ENCODE data around the gene PDHX. TPM values are rescaled to one million over a fixed set of nuclear protein-coding genes. Genes with fewer than 3 reads are reported as not detected.

PDHX gene
- polyA plus RNA-seq, 2 donors = 13.6 to 13.7 TPM

GRCh38 chr11:34977089-34977912 lies 60.9 kb downstream of the PDHX start:
- 29 to 35% methylated on average over 6 of the region's 6 CpGs for WGBS, 2 donors
- Histone ChIP-seq H3K27me3 (ENCODE audit: control insufficient read depth in 1 of 2, insufficient read depth in 2 of 2, low read length in 2 of 2) (no peaks in the 10 kb centered on the region), H3K4me3 (ENCODE audit: low read depth in 1 of 2, low read length in 2 of 2) (no peak overlapping the region), H3K9me3 (ENCODE audit: control insufficient read depth in 2 of 2, insufficient read depth in 1 of 2, low read depth in 1 of 2, low read length in 1 of 2) (no peaks in the 10 kb centered on the region), H3K4me1 (ENCODE audit: control insufficient read depth in 2 of 2, insufficient read depth in 2 of 2, low read length in 1 of 2) (no peaks in the 10 kb centered on the region), H3K27ac (ENCODE audit: low read depth in 2 of 2, low read length in 1 of 2) (no peak overlapping the region), H3K36me3 (ENCODE audit: control insufficient read depth in 2 of 2, insufficient read depth in 2 of 2, low read length in 1 of 2) (peaks cover 0 to 3% of the 10 kb centered on the region in 2 donors)

- Histone ChIP-seq H3K27me3 (ENCODE audit: control insufficient read depth in 1 of 2, insufficient read depth in 2 of 2, low read length in 2 of 2) (no peaks in the 10 kb centered on the region), H3K9me3 (ENCODE audit: control insufficient read depth in 2 of 2, insufficient read depth in 1 of 2, low read depth in 1 of 2, low read length in 1 of 2) (no peaks in the 10 kb centered on the region), H3K4me3 (ENCODE audit: low read depth in 1 of 2, low read length in 2 of 2) (no peak overlapping the region), H3K4me1 (ENCODE audit: control insufficient read depth in 2 of 2, insufficient read depth in 2 of 2, low read length in 1 of 2) (no peaks in the 10 kb centered on the region), H3K36me3 (ENCODE audit: control insufficient read depth in 2 of 2, insufficient read depth in 2 of 2, low read length in 1 of 2) (peaks cover 0 to 3% of the 10 kb centered on the region in 2 donors), H3K27ac (ENCODE audit: low read depth in 2 of 2, low read length in 1 of 2) (no peak overlapping the region)
- whole genome bisulfite sequencing, 2 donors = 84 to 91% methylated on average over 7 of the region's 7 CpGs
Measured at GRCh38 chr11:34978236-34979191, 62.1 kb downstream of the PDHX start.

GRCh38 chr11:34984514-34984913 lies 68.1 kb downstream of the PDHX start:
- H3K27ac ChIP-seq (ENCODE audit: low read depth in 2 of 2, low read length in 1 of 2) = no peak overlapping the region
- peaks cover 0 to 3% of the 10 kb centered on the region in 2 donors for H3K36me3 ChIP-seq (ENCODE audit: control insufficient read depth in 2 of 2, insufficient read depth in 2 of 2, low read length in 1 of 2)
- H3K27me3 ChIP-seq (ENCODE audit: control insufficient read depth in 1 of 2, insufficient read depth in 2 of 2, low read length in 2 of 2) = no peaks in the 10 kb centered on the region
- H3K4me3 ChIP-seq (ENCODE audit: low read depth in 1 of 2, low read length in 2 of 2) = no peak overlapping the region
- 95% methylated on average over 2 of the region's 2 CpGs for WGBS, 2 donors
- H3K4me1 ChIP-seq (ENCODE audit: control insufficient read depth in 2 of 2, insufficient read depth in 2 of 2, low read length in 1 of 2) = no peaks in the 10 kb centered on the region
- no peaks in the 10 kb centered on the region for H3K9me3 ChIP-seq (ENCODE audit: control insufficient read depth in 2 of 2, insufficient read depth in 1 of 2, low read depth in 1 of 2, low read length in 1 of 2)

- Histone ChIP-seq H3K27me3 (ENCODE audit: control insufficient read depth in 1 of 2, insufficient read depth in 2 of 2, low read length in 2 of 2) (no peaks in the 10 kb centered on the region), H3K4me3 (ENCODE audit: low read depth in 1 of 2, low read length in 2 of 2) (no peak overlapping the region), H3K4me1 (ENCODE audit: control insufficient read depth in 2 of 2, insufficient read depth in 2 of 2, low read length in 1 of 2) (no peaks in the 10 kb centered on the region), H3K9me3 (ENCODE audit: control insufficient read depth in 2 of 2, insufficient read depth in 1 of 2, low read depth in 1 of 2, low read length in 1 of 2) (no peaks in the 10 kb centered on the region), H3K36me3 (ENCODE audit: control insufficient read depth in 2 of 2, insufficient read depth in 2 of 2, low read length in 1 of 2) (peaks cover 0 to 3% of the 10 kb centered on the region in 2 donors), H3K27ac (ENCODE audit: low read depth in 2 of 2, low read length in 1 of 2) (no peak overlapping the region)
- 87 to 93% methylated on average over 3 of the region's 3 CpGs for WGBS, 2 donors
Measured at GRCh38 chr11:34986883-34987520, 70.6 kb downstream of the PDHX start.

- no peak overlapping the region for H3K4me3 ChIP-seq (ENCODE audit: low read depth in 1 of 2, low read length in 2 of 2)
- H3K36me3 ChIP-seq (ENCODE audit: control insufficient read depth in 2 of 2, insufficient read depth in 2 of 2, low read length in 1 of 2) = peaks cover 0 to 3% of the 10 kb centered on the region in 2 donors
- H3K27ac ChIP-seq (ENCODE audit: low read depth in 2 of 2, low read length in 1 of 2) = no peak overlapping the region
- H3K4me1 ChIP-seq (ENCODE audit: control insufficient read depth in 2 of 2, insufficient read depth in 2 of 2, low read length in 1 of 2) = no peaks in the 10 kb centered on the region
- no peaks in the 10 kb centered on the region for H3K9me3 ChIP-seq (ENCODE audit: control insufficient read depth in 2 of 2, insufficient read depth in 1 of 2, low read depth in 1 of 2, low read length in 1 of 2)
- WGBS, 2 donors = 73 to 78% methylated on average over 5 of the region's 5 CpGs
- H3K27me3 ChIP-seq (ENCODE audit: control insufficient read depth in 1 of 2, insufficient read depth in 2 of 2, low read length in 2 of 2) = no peaks in the 10 kb centered on the region
Measured at GRCh38 chr11:34987617-34988016, 71.2 kb downstream of the PDHX start.

- Histone ChIP-seq H3K9me3 (ENCODE audit: control insufficient read depth in 2 of 2, insufficient read depth in 1 of 2, low read depth in 1 of 2, low read length in 1 of 2) (no peaks in the 10 kb centered on the region), H3K4me1 (ENCODE audit: control insufficient read depth in 2 of 2, insufficient read depth in 2 of 2, low read length in 1 of 2) (no peaks in the 10 kb centered on the region), H3K27ac (ENCODE audit: low read depth in 2 of 2, low read length in 1 of 2) (no peak overlapping the region), H3K36me3 (ENCODE audit: control insufficient read depth in 2 of 2, insufficient read depth in 2 of 2, low read length in 1 of 2) (peaks cover 0 to 3% of the 10 kb centered on the region in 2 donors), H3K27me3 (ENCODE audit: control insufficient read depth in 1 of 2, insufficient read depth in 2 of 2, low read length in 2 of 2) (no peaks in the 10 kb centered on the region), H3K4me3 (ENCODE audit: low read depth in 1 of 2, low read length in 2 of 2) (no peak overlapping the region)
- 85 to 87% methylated on average over 4 of the region's 4 CpGs for WGBS, 2 donors
Measured at GRCh38 chr11:34988294-34989255, 72.2 kb downstream of the PDHX start.

GRCh38 chr11:34990916-34991315 lies 74.5 kb downstream of the PDHX start:
- Histone ChIP-seq H3K4me3 (ENCODE audit: low read depth in 1 of 2, low read length in 2 of 2) (no peak overlapping the region), H3K9me3 (ENCODE audit: control insufficient read depth in 2 of 2, insufficient read depth in 1 of 2, low read depth in 1 of 2, low read length in 1 of 2) (no peaks in the 10 kb centered on the region), H3K27me3 (ENCODE audit: control insufficient read depth in 1 of 2, insufficient read depth in 2 of 2, low read length in 2 of 2) (no peaks in the 10 kb centered on the region), H3K4me1 (ENCODE audit: control insufficient read depth in 2 of 2, insufficient read depth in 2 of 2, low read length in 1 of 2) (no peaks in the 10 kb centered on the region), H3K36me3 (ENCODE audit: control insufficient read depth in 2 of 2, insufficient read depth in 2 of 2, low read length in 1 of 2) (no peaks in the 10 kb centered on the region), H3K27ac (ENCODE audit: low read depth in 2 of 2, low read length in 1 of 2) (no peak overlapping the region)
- 94 to 95% methylated on average over 2 of the region's 2 CpGs for WGBS, 2 donors

GRCh38 chr11:34994854-34995253 lies 78.4 kb downstream of the PDHX start:
- Histone ChIP-seq H3K4me1 (ENCODE audit: control insufficient read depth in 2 of 2, insufficient read depth in 2 of 2, low read length in 1 of 2) (no peaks in the 10 kb centered on the region), H3K27ac (ENCODE audit: low read depth in 2 of 2, low read length in 1 of 2) (no peak overlapping the region), H3K27me3 (ENCODE audit: control insufficient read depth in 1 of 2, insufficient read depth in 2 of 2, low read length in 2 of 2) (no peaks in the 10 kb centered on the region), H3K36me3 (ENCODE audit: control insufficient read depth in 2 of 2, insufficient read depth in 2 of 2, low read length in 1 of 2) (no peaks in the 10 kb centered on the region), H3K9me3 (ENCODE audit: control insufficient read depth in 2 of 2, insufficient read depth in 1 of 2, low read depth in 1 of 2, low read length in 1 of 2) (no peaks in the 10 kb centered on the region), H3K4me3 (ENCODE audit: low read depth in 1 of 2, low read length in 2 of 2) (no peak overlapping the region)
- 93 to 95% methylated on average over 9 of the region's 9 CpGs for WGBS, 2 donors
